Right lobe of liver (tissue), 4 donors: ENCODE measurements around the gene LBHD1.

Experiments
- POLR2A ChIP-seq: fragments of 450-650 bp; IDR thresholded peaks from one replicate; pipeline ENCODE4 v1.6.1; 2017; ENCODE audit warnings: antibody characterized with exemption, mild to moderate bottlenecking
- TF ChIP-seq, protein P1 (sequence below), 4 donors: fragments of 200-600 bp in 3 of 4; fragments of 450-650 bp in 1 of 4; IDR thresholded peaks; one replicate each; pipeline versions ENCODE4 v1.5.1 to v1.8.0; 2016 to 2022; ENCODE audit warnings: antibody characterized with exemption in 4 of 4, mild to moderate bottlenecking in 2 of 4
- donor health status: DM: no; HTN: no; CAD: no.
- donor health status: DM: no; HTN: no; CAD: no.
- donor health status: DM: no; HTN: yes; CAD: no.

- TF ChIP-seq, protein P1, sequence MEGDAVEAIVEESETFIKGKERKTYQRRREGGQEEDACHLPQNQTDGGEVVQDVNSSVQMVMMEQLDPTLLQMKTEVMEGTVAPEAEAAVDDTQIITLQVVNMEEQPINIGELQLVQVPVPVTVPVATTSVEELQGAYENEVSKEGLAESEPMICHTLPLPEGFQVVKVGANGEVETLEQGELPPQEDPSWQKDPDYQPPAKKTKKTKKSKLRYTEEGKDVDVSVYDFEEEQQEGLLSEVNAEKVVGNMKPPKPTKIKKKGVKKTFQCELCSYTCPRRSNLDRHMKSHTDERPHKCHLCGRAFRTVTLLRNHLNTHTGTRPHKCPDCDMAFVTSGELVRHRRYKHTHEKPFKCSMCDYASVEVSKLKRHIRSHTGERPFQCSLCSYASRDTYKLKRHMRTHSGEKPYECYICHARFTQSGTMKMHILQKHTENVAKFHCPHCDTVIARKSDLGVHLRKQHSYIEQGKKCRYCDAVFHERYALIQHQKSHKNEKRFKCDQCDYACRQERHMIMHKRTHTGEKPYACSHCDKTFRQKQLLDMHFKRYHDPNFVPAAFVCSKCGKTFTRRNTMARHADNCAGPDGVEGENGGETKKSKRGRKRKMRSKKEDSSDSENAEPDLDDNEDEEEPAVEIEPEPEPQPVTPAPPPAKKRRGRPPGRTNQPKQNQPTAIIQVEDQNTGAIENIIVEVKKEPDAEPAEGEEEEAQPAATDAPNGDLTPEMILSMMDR (IDR thresholded peaks at IDR 0.05) = no peak
- TF ChIP-seq POLR2A = no peak
Measured at GRCh38 chr11:62705413-62705812, 33.3 kb upstream of the LBHD1 start.
